Heart left ventricle (tissue), 13 donors: ENCODE data around the gene FHL2.

Source experiments
- CTCF ChIP-seq, 12 donors: fragments of 200-600 bp; sonication (generic) in 4 of 12; IDR thresholded peaks; one replicate each; pipeline versions ENCODE4 v1.5.0 to v1.8.0; 2018 to 2022; ENCODE audit warnings: antibody characterized with exemption in 12 of 12, mild to moderate bottlenecking in 5 of 12
- POLR2A ChIP-seq, 2 donors: fragments of 450-650 bp; IDR thresholded peaks; one replicate each; pipeline ENCODE4 v1.6.1; 2017; ENCODE audit warnings: antibody characterized with exemption in 2 of 2, mild to moderate bottlenecking in 2 of 2, moderate library complexity in 2 of 2
- donor health status: ischemic (EF 13 %, LVEDD 7.1; RV severe dilation, severe dysfunction).
- donor health status: DM: no; HTN: yes; CAD: no.
- donor health status: DM: no; HTN: no; CAD: no.
- donor health status: ischemic (EF 25% LVEDD 6.9; RV normal size, moderate dysfunction).
- donor health status: ischemic (EF 25% LVEDD 5.7; RV mildly dilated, moderate dysfunction).
- donor health status: ischemic (EF 35%, LVEDD 5.7; RV mildly dilated, moderate dysfunction).
- donor health status: nonischemic (EF 11% LVEDD 7.7; RV severe dilation, severe dysfunction).
- donor health status: DM: yes; HTN: yes; CAD: no.
- donor health status: PGD.
- donor health status: ischemic (EF 29% LVEDD 5.4; RV normal size, mild dysfunction).
- donor health status: nonischemic (EF 23%, LVEDD 6.1; RV moderate dilation, normal function).

GRCh38 chr2:105397953-105398335 lies 907 bp downstream of the FHL2 start:
- TF ChIP-seq CTCF (IDR thresholded peaks at IDR 0.05) (no peak), POLR2A (IDR thresholded peaks at IDR 0.05) (no peak)
